Small intestine (tissue), 7 donors: ENCODE data around the gene PITPNM3. TPM values are rescaled to one million over a fixed set of nuclear protein-coding genes. Genes with fewer than 3 reads are reported as not detected.
"Not testable (repeated sequence)": the region's sequence is repeated elsewhere in the genome, so short reads cannot be mapped to it uniquely, and the experiment has no call there.

Source experiments
- DNase-seq, 2 donors: peaks; one replicate each; pipeline versions ENCODE4 v3.0.0 to v3.0.0-alpha.2; 2013
- FAIRE-seq: peaks from 2 replicates; lab custom pipeline; 2012; peaks lifted over from hg19 to GRCh38; lab: Jason Lieb, UNC
- H3K27ac ChIP-seq, 3 donors: one replicate each; pipeline ENCODE4 v1.5.1; 2013; ENCODE audit warnings: low read length in 2 of 3, mild to moderate bottlenecking in 2 of 3, control low read depth in 1 of 3, inconsistent platforms in 1 of 3, low read depth in 1 of 3, moderate library complexity in 1 of 3
- H3K27me3 ChIP-seq, 3 donors: one replicate each; pipeline ENCODE4 v1.6.1; 2013; ENCODE audit warnings: low read length in 3 of 3, inconsistent platforms in 1 of 3; ENCODE audit not compliant: control insufficient read depth in 3 of 3, insufficient read depth in 3 of 3
- H3K36me3 ChIP-seq, 3 donors: one replicate each; pipeline ENCODE4 v1.6.1; 2013; ENCODE audit warnings: low read length in 3 of 3, inconsistent platforms in 1 of 3, low read depth in 1 of 3, mild to moderate bottlenecking in 1 of 3, moderate library complexity in 1 of 3; ENCODE audit not compliant: control insufficient read depth in 3 of 3, insufficient read depth in 2 of 3
- H3K4me1 ChIP-seq, 3 donors: one replicate each; pipeline ENCODE4 v1.6.1; 2013; ENCODE audit warnings: low read length in 2 of 3, inconsistent platforms in 1 of 3, low read depth in 1 of 3, mild to moderate bottlenecking in 1 of 3, moderate library complexity in 1 of 3; ENCODE audit not compliant: control insufficient read depth in 3 of 3, insufficient read depth in 2 of 3
- H3K4me3 ChIP-seq, 3 donors: one replicate each; pipeline ENCODE4 v1.5.1; 2013; ENCODE audit warnings: low read length in 3 of 3, control low read depth in 1 of 3, inconsistent platforms in 1 of 3, low read depth in 1 of 3, mild to moderate bottlenecking in 1 of 3, moderate library complexity in 1 of 3
- H3K9me3 ChIP-seq, 2 donors: one replicate each; pipeline ENCODE4 v1.6.1; 2013; ENCODE audit warnings: low read depth in 1 of 2, low read length in 1 of 2; ENCODE audit not compliant: control insufficient read depth in 2 of 2, insufficient read depth in 1 of 2
- WGBS, 3 donors: extraction: QIAGEN DNeasy Blood & Tissue Kit; methylation state at CpG; one replicate each; pipeline ENCODE4 v1.1.7; 2013; 5-methylcytosine and 5-hydroxymethylcytosine counted together
- polyA plus RNA-seq, 4 donors: library from polyadenylated mRNA; stranded (reverse) in 3 of 4; unstranded in 1 of 4; fragments of 200-250 nt in 3 of 4; fragments of 120-200 nt in 1 of 4; gene quantifications; one replicate each; pipeline versions ENCODE4 v1.2.1 to v1.2.3, GENCODE V29; 2013
- donor health status: healthy with polysubstance abuse.
- donor health status: control.
- donor health status: control.
- donor health status: Bipolar disorder and iron deficiency.
- donor health status: healthy.

PITPNM3 gene
- polyA plus RNA-seq, 4 donors, result 0.22 to 1.7 (median 0.70) TPM

GRCh38 chr17:6596081-6596480 is 39.7 kb upstream of the PITPNM3 start:
- 92 to 96% (median 96%) methylated on average over 7 of the region's 7 CpGs for WGBS, 3 donors
- Histone ChIP-seq H3K9me3 (no peaks in the 10 kb centered on the region), H3K4me3 (no peak overlapping the region), H3K27ac (no peak overlapping the region), H3K27me3 (no peaks in the 10 kb centered on the region), H3K4me1 (peaks cover 0 to 4% (median 0%) of the 10 kb centered on the region in 3 donors), H3K36me3 (peaks cover 8 to 29% (median 14%) of the 10 kb centered on the region in 3 donors)
- FAIRE-seq, result no peak
- no peak for DNase-seq

DNA sequence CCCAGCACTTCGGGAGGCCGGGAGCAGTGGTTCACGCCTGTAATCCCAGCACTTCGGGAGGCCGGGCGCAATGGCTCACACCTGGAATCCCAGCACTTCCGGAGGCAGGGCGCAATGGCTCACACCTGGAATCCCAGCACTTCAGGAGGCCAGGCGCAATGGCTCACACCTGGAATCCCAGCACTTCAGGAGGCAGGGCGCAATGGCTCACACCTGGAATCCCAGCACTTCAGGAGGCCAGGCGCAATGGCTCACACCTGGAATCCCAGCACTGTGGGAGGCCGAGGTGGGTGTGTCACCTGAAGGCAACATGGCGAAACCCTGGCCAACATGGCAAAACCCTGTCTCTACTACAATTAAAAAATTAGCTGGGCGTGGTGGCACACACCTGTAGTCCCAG is 37.0 kb upstream of the PITPNM3 start:
- FAIRE-seq, H3K9me3 ChIP-seq, H3K27ac ChIP-seq, H3K4me1 ChIP-seq, H3K27me3 ChIP-seq, H3K4me3 ChIP-seq, DNase-seq: not testable (repeated sequence)
- peaks cover 8 to 32% (median 24%) of the 10 kb centered on the region in 3 donors for H3K36me3 ChIP-seq
- WGBS, 3 donors, result 96 to 98% (median 97%) methylated on average over 14 of the region's 14 CpGs

DNA sequence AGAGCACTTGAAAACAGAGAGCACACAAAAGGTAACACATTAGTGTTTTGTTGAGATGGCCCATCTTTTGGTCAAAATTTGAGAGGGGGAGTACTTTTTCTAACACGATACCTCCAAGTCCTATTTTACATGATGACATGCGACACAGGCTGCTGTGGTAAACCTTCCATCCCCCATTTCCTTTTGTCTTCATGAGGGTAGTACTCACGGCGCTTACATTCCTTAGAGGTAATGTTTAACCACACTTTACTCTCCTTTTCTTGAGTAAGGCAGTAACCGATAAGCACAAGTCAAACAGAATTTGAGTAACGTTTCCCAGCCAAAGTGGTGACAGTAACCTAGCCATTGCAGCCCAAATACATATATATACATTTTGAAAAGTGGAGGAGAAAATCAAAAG is 35.8 kb upstream of the PITPNM3 start:
- H3K27ac ChIP-seq, result no peak overlapping the region
- no peaks in the 10 kb centered on the region for H3K27me3 ChIP-seq
- WGBS, 3 donors, result 17 to 65% (median 35%) methylated on average over 6 of the region's 6 CpGs
- peak; percentile 40 to 70 for DNase-seq
- FAIRE-seq, result no peak
- H3K4me3 ChIP-seq, result no peak overlapping the region
- peaks cover 8 to 34% (median 27%) of the 10 kb centered on the region in 3 donors for H3K36me3 ChIP-seq
- H3K4me1 ChIP-seq, result peaks cover 0 to 4% (median 0%) of the 10 kb centered on the region in 3 donors
- H3K9me3 ChIP-seq, result no peaks in the 10 kb centered on the region

GRCh38 chr17:6591599-6592158 is 35.3 kb upstream of the PITPNM3 start:
- Histone ChIP-seq H3K27ac (no peak overlapping the region), H3K36me3 (peaks cover 8 to 38% (median 27%) of the 10 kb centered on the region in 3 donors), H3K9me3 (no peaks in the 10 kb centered on the region), H3K4me3 (no peak overlapping the region), H3K4me1 (peaks cover 0 to 4% (median 0%) of the 10 kb centered on the region in 3 donors), H3K27me3 (no peaks in the 10 kb centered on the region)
- FAIRE-seq, result no peak
- WGBS, 3 donors, result 76 to 81% (median 81%) methylated on average over 7 of the region's 7 CpGs
- no peak for DNase-seq

DNA sequence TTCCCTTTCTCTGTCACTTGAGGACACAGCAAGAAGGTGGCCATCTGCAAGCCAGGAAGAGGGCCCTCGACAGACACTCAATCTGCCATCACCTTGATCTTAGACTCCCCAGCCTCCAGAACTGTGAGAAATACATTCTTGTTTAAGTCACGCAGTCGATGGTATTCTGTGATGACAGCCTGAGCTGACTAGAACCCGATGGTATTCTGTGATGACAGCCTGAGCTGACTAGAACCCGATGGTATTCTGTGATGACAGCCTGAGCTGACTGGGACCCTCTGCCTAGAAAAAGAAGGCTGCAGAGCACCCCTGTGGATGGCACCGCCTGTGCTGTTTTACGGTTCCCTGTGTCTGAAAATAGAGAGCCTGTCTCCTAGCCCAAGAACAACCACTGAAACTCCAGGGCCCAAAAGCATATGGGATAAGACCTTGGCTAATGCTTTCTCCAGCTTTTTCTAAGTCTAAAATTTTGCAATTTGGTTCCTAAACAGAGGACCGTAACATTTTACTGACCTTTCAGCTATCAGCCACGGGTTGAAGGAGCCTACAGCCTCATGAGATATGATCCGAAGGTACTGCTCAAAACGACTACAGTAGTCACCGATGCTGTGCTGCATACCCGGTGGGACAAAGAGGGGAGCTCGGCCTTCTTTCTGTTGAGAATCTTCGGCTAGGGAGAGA is 33.1 kb upstream of the PITPNM3 start:
- H3K4me3 ChIP-seq, result no peak overlapping the region
- H3K9me3 ChIP-seq, result peaks cover 0 to 9% of the 10 kb centered on the region in 2 donors
- no peaks in the 10 kb centered on the region for H3K27me3 ChIP-seq
- H3K36me3 ChIP-seq, result peaks cover 2 to 33% (median 24%) of the 10 kb centered on the region in 3 donors
- DNase-seq (no peak), FAIRE-seq (no peak)
- H3K4me1 ChIP-seq, result peaks cover 0 to 4% (median 0%) of the 10 kb centered on the region in 3 donors
- 94 to 96% (median 96%) methylated on average over 15 of the region's 15 CpGs for WGBS, 3 donors
- H3K27ac ChIP-seq, result no peak overlapping the region

GRCh38 chr17:6588165-6588564 is 31.8 kb upstream of the PITPNM3 start:
- Histone ChIP-seq H3K27me3 (no peaks in the 10 kb centered on the region), H3K36me3 (peaks cover 2 to 29% (median 26%) of the 10 kb centered on the region in 3 donors), H3K4me3 (no peak overlapping the region), H3K27ac (no peak overlapping the region), H3K4me1 (peaks cover 0 to 4% (median 0%) of the 10 kb centered on the region in 3 donors), H3K9me3 (peaks cover 0 to 11% of the 10 kb centered on the region in 2 donors)
- DNase-seq (no peak), FAIRE-seq (no peak)
- 91 to 95% (median 94%) methylated on average over 5 of the region's 5 CpGs for WGBS, 3 donors

DNA sequence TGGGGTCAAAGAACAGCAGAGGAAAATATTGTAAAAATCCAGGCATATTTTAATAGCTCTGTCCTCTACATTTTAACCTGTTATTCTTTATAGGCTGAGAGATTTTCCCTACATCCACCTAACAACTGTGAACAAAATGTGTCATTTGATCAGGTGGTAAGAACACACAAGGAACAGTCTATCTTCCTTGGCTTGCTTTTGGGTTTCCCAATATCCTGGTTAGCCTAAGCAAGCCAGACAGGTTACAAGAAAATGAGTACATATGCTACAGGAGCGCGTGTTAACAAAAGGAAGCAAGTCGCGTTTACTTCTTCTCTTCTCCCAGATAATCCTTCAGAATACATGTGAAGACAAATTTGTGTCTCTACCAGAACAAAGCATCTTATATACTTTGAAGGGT is 31.0 kb upstream of the PITPNM3 start:
- 96% methylated on average over 4 of the region's 4 CpGs for WGBS, 3 donors
- no peak for DNase-seq
- peaks cover 0 to under 1% (median 0%) of the 10 kb centered on the region in 3 donors for H3K4me1 ChIP-seq
- H3K27me3 ChIP-seq, result no peaks in the 10 kb centered on the region
- peaks cover 2 to 28% (median 26%) of the 10 kb centered on the region in 3 donors for H3K36me3 ChIP-seq
- no peak overlapping the region for H3K27ac ChIP-seq
- FAIRE-seq, result no peak
- H3K9me3 ChIP-seq, result peaks cover 0 to 11% of the 10 kb centered on the region in 2 donors
- H3K4me3 ChIP-seq, result no peak overlapping the region

DNA sequence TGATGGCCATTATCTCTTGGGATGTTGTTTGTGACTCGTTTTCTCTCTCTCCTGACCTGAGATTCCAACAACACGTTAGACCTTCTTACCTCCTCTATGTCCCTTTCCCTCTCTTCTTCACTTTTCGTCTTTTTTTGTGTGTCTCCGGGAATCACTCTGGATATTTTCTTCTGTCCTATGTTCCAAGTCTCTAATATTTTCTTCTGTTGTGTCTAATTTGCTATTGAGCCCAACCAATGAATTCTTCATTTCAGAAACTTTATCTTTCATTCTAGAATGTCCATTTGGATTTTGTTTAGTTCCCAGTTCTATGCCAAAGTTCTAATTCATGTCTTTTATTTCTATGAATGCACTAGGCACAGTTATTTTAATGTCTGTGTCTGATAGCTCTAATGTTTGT is 27.1 kb upstream of the PITPNM3 start:
- Histone ChIP-seq H3K4me3 (no peak overlapping the region), H3K27ac (no peak overlapping the region), H3K36me3 (peaks cover 8 to 29% (median 14%) of the 10 kb centered on the region in 3 donors), H3K9me3 (peaks cover 0 to 11% of the 10 kb centered on the region in 2 donors), H3K27me3 (no peaks in the 10 kb centered on the region), H3K4me1 (no peaks in the 10 kb centered on the region)
- FAIRE-seq (no peak), DNase-seq (no peak)
- 96 to 98% (median 98%) methylated on average over 4 of the region's 4 CpGs for whole genome bisulfite sequencing, 3 donors
